Measurements from ENCODE around the gene RYR1.
"Not testable (repeated sequence)": the region's sequence is repeated elsewhere in the genome, so short reads cannot be mapped to it uniquely, and the experiment has no call there.

Gene RYR1

DNA sequence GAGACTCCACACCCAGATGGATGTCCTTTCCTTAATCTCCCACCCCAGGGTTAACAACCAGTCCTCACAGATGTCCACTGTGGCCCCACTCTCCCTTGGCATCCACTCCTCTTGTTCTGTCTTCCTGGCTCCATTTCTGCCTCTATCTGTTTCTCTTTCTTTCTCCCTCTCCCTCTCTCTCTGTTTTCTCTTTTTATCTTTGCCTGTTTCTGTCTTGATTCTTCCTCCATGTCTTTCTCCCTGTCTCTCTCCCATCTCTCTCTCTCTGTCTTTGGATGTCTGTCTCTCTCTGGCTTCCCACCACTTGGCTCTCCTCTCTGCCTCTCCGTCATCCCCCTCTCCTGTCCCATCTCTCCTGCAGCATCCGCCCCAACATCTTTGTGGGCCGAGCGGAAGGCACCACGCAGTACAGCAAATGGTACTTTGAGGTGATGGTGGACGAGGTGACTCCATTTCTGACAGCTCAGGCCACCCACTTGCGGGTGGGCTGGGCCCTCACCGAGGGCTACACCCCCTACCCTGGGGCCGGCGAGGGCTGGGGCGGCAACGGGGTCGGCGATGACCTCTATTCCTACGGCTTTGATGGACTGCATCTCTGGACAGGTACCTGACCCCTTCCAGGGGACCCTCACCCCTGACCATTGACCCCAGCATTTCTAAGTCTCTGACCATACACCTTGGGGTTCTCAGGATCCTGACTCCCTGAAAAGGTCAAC is 24.4 kb downstream of the RYR1 start:
- no peak for DNase-seq (ENCODE audit: low read depth in 2 of 2)

DNA sequence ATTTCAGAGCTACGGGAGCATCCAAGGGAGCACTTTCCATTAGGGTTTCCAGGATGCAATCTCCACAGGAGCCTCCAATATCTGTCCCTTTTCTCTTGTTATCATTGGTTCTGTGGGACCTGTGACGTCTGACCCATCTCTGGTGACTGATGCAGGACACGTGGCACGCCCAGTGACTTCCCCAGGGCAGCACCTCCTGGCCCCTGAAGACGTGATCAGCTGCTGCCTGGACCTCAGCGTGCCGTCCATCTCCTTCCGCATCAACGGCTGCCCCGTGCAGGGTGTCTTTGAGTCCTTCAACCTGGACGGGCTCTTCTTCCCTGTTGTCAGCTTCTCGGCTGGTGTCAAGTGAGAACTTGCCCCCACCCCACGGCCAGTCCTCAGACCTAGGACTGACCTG is 25.5 kb downstream of the RYR1 start:
- no peak for DNase-seq (ENCODE audit: low read depth in 2 of 2)

DNA sequence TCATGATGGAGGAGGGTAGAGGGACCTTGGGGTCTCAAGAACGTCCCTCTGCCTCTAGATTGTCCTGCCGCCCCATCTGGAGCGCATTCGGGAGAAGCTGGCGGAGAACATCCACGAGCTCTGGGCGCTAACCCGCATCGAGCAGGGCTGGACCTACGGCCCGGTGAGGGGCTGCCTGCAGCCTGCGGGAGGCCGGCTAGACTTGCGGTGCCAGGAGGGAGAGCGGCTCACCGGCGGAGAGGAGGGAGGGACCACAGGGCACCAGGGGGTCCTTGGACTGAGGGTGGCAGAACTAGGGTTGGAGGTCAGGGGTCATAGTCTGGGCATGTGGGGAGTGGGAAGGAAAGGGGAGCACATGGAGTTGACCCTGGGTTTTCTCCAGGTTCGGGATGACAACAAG is 29.9 kb downstream of the RYR1 start:
- no peak for DNase-seq (ENCODE audit: low read depth in 2 of 2)

DNA sequence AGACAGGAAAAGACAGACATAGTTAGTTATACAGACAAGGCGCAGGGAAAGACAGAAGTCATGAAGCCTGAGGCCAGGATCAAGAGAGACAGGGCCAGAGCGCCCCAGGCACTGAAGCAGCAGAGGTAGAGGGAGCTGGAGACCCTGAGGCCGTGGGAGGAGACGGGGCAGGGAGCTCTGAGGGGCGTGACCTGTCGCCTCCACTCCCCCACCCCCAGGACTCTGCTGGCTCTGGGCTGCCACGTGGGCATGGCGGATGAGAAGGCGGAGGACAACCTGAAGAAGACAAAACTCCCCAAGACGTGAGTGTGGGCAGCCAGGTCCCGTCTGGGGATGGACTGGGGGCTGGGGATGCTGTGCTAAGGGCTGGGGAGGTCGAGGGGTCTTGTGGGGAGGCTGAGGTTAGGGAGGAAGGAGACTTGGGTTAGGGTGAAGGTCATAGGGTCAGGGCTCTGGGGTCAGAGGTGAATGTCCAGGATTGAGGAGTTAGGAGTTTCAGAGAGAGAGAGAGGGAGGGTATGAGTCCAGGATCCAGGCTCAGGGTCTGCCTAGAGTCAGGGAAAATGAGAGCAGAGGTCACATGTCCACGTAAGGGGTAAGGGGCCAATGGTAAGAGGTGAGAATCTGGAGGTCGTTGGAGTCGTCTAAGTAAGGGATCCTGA is 31.1 kb downstream of the RYR1 start:
- no peak for DNase-seq (ENCODE audit: low read depth in 2 of 2)

DNA sequence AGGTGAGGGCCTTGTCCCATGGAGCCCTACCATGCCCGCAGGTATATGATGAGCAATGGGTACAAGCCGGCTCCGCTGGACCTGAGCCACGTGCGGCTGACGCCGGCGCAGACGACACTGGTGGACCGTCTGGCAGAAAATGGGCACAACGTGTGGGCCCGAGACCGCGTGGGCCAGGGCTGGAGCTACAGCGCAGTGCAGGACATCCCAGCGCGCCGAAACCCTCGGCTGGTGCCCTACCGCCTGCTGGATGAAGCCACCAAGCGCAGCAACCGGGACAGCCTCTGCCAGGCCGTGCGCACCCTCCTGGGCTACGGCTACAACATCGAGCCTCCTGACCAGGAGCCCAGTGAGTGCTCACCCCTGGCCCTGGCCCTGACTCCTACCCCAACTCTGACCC is 32.6 kb downstream of the RYR1 start:
- no peak for DNase-seq (ENCODE audit: low read depth in 2 of 2)

DNA sequence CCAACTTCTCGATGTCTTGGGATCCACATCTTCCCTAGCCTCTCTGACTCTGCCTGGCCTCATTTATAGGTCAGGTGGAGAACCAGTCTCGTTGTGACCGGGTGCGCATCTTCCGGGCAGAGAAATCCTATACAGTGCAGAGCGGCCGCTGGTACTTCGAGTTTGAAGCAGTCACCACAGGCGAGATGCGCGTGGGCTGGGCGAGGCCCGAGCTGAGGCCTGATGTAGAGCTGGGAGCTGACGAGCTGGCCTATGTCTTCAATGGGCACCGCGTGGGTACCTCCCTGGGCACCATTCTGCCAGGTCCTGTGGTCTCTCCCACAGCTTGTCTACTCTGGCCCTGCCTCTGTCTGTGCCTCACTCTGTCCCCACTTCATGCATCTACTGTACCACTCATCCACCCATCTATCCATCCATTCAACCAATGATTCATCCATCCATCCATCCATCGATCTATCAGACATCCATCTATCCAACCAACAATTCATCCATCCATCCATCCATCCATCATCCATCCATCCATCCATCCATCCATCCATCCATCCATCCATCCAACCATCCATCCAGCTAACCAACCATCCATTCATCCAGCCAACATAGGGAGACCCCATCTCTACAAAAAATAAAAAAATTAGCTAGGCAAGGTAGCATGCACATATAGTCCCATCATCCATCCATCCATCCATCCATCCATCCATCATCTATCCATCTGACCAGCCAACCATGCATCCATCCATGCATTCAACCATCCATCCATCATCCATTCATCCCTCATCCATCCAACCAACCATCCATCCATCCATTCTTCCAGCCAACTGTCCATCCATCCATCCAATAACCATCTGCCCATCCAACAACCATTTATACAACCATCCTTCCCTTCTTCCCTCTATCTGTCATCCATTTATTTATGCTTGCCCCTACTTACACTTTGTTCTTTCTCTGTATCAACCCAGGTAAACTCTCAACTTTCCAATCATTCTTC is 34.3 kb downstream of the RYR1 start:
- DNase-seq (ENCODE audit: low read depth in 2 of 2), result no peak

DNA sequence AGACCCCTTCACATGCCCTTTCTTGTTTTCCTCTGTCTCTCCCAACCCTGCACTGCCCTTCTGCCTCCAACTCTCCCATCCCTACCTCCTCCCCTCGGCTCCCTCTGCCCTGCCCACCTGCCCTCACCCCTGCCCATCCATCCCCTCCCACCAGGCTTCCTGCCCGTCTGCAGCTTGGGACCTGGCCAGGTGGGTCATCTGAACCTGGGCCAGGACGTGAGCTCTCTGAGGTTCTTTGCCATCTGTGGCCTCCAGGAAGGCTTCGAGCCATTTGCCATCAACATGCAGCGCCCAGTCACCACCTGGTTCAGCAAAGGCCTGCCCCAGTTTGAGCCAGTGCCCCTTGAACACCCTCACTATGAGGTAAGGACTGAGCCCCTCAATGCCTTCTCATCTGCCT is 35.7 kb downstream of the RYR1 start:
- DNase-seq (ENCODE audit: low read depth in 2 of 2), result no peak

DNA sequence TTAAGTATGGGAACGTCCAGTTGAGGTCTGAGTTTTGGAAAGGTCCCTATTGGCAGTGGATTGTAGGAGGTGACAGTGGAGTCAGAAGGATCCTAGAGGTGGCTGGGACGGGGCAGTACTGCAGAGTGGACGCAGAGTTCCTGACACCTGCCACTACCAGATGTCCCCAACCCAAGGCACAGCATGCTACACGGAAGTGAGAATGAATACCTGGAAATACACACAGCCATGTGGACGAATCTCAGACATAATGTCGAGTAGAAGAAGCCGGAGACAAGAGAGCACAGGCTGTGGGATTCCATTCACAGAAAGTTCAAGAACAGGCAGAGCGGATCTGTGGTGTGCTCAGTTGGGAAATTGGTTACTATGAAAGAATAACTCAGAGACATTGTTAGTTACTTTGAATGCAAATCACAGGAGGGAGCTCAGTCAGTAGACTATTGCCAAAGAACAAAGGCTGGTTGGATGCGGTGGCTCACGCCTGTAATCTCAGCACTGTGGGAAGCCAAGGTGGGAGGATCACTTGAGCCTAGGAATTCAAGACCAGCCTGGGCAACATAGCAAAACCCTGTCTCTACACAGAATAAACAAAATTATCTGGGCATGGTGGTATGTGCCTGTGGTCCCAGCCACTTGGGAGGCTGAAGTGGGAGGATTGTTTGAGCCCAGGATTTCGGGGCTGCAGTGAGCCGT is 37.4 kb downstream of the RYR1 start:
- DNase-seq (ENCODE audit: low read depth in 2 of 2), result no peak

DNA sequence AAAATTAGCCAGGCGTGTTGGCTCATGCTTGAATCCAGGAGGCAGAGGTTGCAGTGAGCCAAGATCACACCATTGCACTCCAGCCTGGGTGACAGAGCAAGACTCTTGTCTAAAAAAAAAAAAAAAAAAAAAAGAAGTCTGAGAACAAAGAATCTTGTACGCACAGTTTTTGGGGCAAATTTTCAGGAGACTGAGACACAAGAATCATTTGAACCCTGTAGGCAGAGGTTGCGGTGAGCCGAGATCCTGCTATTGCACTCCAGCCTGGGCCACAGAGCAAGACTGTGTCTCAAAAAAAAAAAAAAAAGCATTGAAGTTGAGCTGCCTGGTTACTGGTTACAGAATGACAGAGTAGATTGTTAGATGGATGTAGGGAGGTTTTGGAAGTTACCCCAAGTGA is 39.2 kb downstream of the RYR1 start:
- DNase-seq (ENCODE audit: low read depth in 2 of 2), result not testable (repeated sequence)

DNA sequence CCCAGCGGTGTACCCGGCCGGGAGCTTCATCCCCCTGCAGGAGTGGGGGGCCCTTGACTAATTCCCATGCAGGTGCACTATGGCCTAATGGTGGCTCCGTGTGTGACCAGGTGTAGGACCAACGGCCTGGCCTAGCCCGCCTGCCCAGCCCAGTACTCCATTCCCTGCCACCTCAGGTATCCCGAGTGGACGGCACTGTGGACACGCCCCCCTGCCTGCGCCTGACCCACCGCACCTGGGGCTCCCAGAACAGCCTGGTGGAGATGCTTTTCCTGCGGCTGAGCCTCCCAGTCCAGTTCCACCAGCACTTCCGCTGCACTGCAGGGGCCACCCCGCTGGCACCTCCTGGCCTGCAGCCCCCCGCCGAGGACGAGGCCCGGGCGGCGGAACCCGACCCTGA is 39.7 kb downstream of the RYR1 start:
- DNase-seq (ENCODE audit: low read depth in 2 of 2), result no peak

DNA sequence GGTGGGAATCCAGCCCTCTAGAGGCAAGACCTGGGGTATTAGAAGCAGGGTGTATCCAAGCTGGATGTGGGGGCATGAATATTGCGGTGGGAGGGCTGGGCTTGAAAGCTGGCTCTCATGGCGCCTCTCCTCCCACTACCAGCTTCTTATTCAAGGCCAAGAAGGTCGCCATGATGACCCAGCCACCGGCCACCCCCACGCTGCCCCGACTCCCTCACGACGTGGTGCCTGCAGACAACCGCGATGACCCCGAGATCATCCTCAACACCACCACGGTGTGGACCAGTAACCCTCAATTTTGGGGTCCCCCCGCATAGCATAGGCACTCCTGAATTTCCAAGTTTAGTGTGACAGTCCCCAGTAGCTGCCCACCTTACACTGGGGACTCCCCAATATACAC is 41.7 kb downstream of the RYR1 start:
- DNase-seq (ENCODE audit: low read depth in 2 of 2), result no peak

DNA sequence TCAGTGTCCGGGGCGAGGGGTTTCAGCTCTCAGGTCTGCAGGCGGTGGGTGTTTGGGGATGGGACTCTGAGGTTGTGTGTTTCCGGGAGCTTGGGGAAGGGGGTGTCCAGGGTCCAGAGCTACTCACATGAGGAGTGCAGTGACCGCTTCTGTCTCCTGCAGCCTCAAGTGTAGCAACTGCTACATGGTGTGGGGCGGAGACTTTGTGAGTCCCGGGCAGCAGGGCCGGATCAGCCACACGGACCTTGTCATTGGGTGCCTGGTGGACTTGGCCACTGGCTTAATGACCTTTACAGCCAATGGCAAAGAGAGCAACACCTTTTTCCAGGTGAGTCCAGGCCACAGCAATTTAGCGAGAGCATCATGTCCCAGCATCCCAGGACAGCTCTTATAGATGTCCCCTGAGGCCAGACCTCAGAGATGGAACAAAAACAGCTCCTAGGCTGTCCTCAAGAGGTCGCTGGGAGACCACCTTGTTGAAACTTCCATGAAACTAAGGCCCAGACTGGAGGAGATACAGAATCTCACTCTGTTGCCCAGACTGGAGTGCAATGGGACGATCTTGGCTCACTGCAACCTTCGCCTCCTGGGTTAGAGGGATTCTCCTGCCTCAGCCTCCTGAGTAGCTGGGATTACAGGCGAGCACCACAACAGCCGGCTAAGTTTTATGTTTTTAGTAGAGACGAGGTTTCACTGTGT is 44.9 kb downstream of the RYR1 start:
- DNase-seq (ENCODE audit: low read depth in 2 of 2), result no peak

DNA sequence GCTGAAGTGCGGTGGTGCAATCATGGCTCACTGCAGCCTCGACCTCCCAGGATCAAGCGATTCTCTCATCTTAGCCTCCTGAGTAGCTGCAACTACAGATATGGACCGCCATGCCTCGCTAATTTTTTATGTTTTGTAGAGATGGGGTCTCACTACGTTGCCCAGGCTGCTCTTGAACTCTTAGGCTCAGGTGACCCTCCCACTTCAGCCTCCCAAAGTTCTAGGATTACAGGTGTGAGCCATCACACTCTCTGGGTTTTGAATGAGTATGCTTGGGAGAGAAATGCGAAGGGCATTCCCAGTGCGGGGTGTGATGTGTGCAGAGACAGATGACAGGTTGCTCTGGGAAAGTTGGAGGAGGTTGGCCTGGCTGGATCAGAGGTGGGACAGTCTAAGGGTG is 49.0 kb downstream of the RYR1 start:
- no peak for DNase-seq (ENCODE audit: low read depth in 2 of 2)

DNA sequence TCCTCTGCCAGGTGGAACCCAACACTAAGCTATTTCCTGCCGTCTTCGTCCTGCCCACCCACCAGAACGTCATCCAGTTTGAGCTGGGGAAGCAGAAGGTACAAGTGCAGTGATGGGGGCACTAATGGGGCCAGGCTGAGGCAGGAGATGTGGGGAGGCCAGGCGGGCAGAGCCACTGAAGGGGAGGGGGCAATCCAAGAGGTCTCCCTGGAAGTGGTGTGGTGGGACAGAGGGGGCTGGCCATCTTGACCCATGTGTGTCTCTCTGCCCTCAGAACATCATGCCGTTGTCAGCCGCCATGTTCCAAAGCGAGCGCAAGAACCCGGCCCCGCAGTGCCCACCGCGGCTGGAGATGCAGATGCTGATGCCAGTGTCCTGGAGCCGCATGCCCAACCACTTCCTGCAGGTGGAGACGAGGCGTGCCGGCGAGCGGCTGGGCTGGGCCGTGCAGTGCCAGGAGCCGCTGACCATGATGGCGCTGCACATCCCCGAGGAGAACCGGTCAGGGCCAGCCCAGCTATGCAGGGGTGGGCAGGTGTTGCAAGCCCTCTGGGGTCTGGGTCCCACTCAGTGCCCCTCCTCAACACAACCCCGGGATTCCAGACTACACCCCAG is 49.6 kb downstream of the RYR1 start:
- no peak for DNase-seq (ENCODE audit: low read depth in 2 of 2)

DNA sequence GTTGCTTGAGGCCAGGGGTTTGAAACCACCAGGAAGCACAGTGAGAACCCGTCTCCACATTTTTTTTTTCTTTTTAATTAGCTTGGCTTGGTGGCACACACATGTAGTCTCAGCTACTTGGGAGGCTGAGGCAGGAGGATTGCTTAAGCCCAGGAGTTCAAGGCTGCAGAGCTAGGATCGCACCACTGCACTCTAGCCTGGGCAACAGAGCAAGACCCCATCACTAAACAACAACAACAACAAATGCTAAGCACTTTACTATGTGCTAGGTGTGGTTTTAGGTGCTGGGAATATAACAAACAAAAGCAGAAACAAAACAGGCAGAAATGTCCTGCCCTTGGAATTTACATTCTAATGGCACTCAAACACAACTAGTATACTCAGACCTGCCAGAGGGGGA is 51.3 kb downstream of the RYR1 start:
- no peak for DNase-seq (ENCODE audit: low read depth in 2 of 2)

DNA sequence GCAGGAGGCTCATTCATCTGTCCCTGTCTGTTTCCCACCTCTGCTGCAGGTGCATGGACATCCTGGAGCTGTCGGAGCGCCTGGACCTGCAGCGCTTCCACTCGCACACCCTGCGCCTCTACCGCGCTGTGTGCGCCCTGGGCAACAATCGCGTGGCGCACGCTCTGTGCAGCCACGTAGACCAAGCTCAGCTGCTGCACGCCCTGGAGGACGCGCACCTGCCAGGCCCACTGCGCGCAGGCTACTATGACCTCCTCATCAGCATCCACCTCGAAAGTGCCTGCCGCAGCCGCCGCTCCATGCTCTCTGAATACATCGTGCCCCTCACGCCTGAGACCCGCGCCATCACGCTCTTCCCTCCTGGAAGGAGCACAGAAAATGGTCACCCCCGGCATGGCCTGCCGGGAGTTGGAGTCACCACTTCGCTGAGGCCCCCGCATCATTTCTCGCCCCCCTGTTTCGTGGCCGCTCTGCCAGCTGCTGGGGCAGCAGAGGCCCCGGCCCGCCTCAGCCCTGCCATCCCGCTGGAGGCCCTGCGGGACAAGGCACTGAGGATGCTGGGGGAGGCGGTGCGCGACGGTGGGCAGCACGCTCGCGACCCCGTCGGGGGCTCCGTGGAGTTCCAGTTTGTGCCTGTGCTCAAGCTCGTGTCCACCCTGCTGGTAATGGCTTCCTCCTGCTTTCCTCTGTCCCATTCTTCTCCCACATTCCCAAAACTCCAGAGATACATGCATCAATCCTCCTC is 52.2 kb downstream of the RYR1 start:
- DNase-seq (ENCODE audit: low read depth in 2 of 2), result no peak

DNA sequence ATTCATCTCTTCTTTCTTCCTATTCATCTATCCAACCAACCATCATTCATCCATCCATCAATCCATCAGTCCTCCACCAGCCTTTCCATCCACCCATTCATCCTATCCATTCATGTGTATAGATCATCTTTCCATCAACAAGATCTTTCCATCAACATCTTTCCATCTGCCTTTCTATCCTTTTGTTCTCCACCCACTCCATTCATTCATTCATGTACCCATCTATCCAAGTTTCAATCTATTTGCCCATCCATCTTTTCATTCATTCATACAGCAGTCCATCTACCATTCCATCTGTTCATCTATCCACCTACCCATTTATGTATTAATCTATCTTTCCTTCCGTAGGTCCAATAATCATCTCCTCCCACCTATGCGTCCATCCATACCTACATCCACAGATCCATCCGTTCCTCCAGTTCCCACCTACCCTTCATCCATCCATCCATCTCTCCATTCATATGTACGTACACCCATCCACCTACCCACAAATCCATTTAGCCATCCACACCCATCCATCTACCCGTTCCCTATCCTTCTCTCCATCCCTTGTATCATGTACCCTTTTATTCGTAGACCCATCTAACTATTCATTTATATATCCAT is 53.3 kb downstream of the RYR1 start:
- no peak for DNase-seq (ENCODE audit: low read depth in 2 of 2)

DNA sequence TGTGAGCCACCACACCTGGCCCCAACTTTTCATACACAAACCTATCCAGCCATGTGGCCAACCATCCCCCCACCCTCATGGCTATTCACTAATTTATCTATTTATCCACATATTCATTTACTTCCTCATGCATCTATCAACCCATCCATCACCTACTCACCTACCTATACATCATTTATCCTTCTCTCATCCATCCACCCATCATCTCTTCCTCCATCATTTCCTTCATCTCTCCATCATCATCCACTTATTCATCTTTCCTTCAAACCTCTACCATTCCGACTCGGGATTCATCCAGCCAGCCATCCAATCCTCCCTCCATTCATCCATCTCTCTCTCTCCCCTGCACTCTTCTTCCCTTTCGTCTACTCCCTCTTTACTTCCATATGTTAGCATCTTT is 54.6 kb downstream of the RYR1 start:
- DNase-seq (ENCODE audit: low read depth in 2 of 2), result no peak

DNA sequence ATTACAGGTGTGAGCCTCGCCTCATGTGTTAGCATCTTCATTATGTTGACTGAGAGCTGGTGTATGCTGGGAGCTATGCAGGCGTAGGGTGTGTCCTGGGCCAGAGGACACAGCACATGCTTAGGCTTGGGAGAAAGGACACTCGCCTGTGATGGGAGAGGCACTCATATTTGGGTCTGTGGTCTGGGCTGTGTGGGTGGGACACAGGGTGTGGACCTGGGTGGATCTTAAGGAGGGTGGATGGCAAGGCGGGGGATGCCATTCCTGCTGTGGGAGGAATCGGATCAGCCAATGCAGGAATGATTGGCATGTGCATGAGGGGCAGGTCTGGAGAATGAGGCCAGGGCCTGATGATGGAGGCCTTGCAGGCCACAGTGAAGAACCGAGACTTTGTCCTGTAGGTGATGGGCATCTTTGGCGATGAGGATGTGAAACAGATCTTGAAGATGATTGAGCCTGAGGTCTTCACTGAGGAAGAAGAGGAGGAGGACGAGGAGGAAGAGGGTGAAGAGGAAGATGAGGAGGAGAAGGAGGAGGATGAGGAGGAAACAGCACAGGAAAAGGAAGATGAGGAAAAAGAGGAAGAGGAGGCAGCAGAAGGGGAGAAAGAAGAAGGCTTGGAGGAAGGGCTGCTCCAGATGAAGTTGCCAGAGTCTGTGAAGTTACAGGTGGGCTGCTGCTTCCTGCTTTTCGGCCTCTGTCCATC is 55.4 kb downstream of the RYR1 start:
- no peak for DNase-seq (ENCODE audit: low read depth in 2 of 2)
